OCI-LY3 (cell line): ENCODE data around the gene DDX25.
"Not testable (repeated sequence)": the region's sequence is repeated elsewhere in the genome, so short reads cannot be mapped to it uniquely, and the experiment has no call there.

Source experiments
- H2AFZ ChIP-seq: fragments of 200-600, 300-600 bp; shearing (Covaris generic); 2 replicates; pipeline ENCODE4 v1.6.0; 2014; ENCODE audit warnings: antibody characterized with exemption, low read depth, low read length
- H3K27ac ChIP-seq: fragments of 200-600, 300-600 bp; sonication (generic); 2 replicates; pipeline ENCODE4 v1.5.1; 2014; ENCODE audit warnings: mild to moderate bottlenecking, low read length, moderate library complexity, mixed read lengths
- H3K27me3 ChIP-seq: fragments of 200-600, 300-600 bp; sonication (generic); 2 replicates; pipeline ENCODE4 v1.6.1; 2014; ENCODE audit warnings: low read depth, low read length, mixed read lengths
- H3K36me3 ChIP-seq: fragments of 200-600, 300-600 bp; sonication (generic); replicated peaks from 2 replicates; pipeline ENCODE3; 2014; ENCODE audit warnings: low read depth, low read length, mixed read lengths
- H3K4me1 ChIP-seq: fragments of 300-600, 200-600 bp; sonication (generic); 2 replicates; pipeline ENCODE4 v1.6.1; 2014; ENCODE audit warnings: low read length, mixed read lengths
- H3K4me2 ChIP-seq: fragments of 200-600, 300-600 bp; sonication (generic); 2 replicates; pipeline ENCODE4 v1.6.1; 2014; ENCODE audit warnings: low read length, mixed read lengths
- H3K4me3 ChIP-seq: fragments of 300-600, 200-600 bp; sonication (generic); 2 replicates; pipeline ENCODE4 v1.5.1; 2014; ENCODE audit warnings: antibody characterized with exemption, mild to moderate bottlenecking, low read length, moderate library complexity
- H3K79me2 ChIP-seq: fragments of 300-600, 200-600 bp; shearing (Covaris generic); 2 replicates; pipeline ENCODE4 v1.6.1; 2014; ENCODE audit warnings: mild to moderate bottlenecking, low read length, mixed read lengths
- H3K9ac ChIP-seq: fragments of 300-600, 200-600 bp; shearing (Covaris generic); 2 replicates; pipeline ENCODE4 v1.6.0; 2014; ENCODE audit warnings: mild to moderate bottlenecking, low read length, moderate library complexity
- H3K9me3 ChIP-seq: fragments of 200-600, 300-600 bp; shearing (Covaris generic); 2 replicates; pipeline ENCODE4 v1.6.1; 2014; ENCODE audit warnings: low read length, mixed read lengths; ENCODE audit not compliant: insufficient read depth
- H4K20me1 ChIP-seq: fragments of 200-600, 300-600 bp; sonication (generic); 2 replicates; pipeline ENCODE4 v1.6.1; 2016; ENCODE audit warnings: low read length, mixed read lengths; ENCODE audit not compliant: insufficient read depth
- EZH2phosphoT487 ChIP-seq: fragments of 200-600 bp; shearing (Covaris generic); IDR thresholded peaks from 2 replicates; pipeline ENCODE4 v1.6.1; 2018; ENCODE audit warnings: antibody characterized with exemption, mixed run types, low read depth
- TF ChIP-seq, protein P1 (sequence below): fragments of 200-600, 300-600 bp; sonication (generic); IDR thresholded peaks from 2 replicates; pipeline ENCODE4 v1.5.1; 2014; ENCODE audit warnings: antibody characterized with exemption, low read length, low read depth

Gene DDX25

DNA sequence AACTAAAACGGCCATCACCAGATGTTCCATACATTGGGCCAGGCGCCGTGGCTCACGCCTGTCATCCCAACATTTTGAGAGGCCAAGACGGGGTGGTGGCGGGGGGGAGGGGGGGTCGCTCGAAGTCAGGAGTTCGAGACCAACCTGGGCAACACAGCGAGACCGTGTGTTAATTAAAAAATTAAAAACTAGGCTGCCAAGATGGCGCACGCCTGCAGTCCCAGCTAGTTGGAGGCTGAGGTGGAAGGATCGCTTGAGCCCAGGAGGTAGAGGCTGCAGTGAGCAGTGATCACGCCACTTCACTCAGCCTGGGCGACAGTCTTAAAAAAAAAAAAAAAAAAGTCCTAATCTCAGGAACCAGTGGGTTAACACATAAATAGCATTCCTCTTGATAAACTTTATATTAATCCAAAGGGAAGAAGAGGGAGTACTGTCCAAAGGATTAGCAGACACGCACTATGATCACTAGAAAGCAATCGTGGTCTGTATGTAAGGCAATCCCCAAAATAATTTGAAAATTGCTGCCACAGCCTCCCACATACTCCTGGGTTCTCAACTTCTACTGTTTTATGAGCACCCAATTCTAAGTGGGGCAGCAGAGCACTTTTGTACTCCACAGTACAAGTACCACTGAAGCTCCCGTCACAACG is 1.9 kb upstream of the DDX25 start:
- peaks cover 4% of the 10 kb centered on the region; the same call in 1 of the 2 replicates for H4K20me1 ChIP-seq
- peak overlapping the region; percentile 69 for H3K4me2 ChIP-seq
- H3K9ac ChIP-seq, result peak overlapping the region; percentile 85
- 0 out of 2 replicates have a peak, but pooled peaks cover 2% of the 10 kb centered on the region for H3K27me3 ChIP-seq
- H3K4me3 ChIP-seq, result peak overlapping the region; percentile 96
- H3K79me2 ChIP-seq, result peaks cover 43% of the 10 kb centered on the region
- H3K36me3 ChIP-seq, result peaks cover 29% of the 10 kb centered on the region
- TF ChIP-seq, protein P1, sequence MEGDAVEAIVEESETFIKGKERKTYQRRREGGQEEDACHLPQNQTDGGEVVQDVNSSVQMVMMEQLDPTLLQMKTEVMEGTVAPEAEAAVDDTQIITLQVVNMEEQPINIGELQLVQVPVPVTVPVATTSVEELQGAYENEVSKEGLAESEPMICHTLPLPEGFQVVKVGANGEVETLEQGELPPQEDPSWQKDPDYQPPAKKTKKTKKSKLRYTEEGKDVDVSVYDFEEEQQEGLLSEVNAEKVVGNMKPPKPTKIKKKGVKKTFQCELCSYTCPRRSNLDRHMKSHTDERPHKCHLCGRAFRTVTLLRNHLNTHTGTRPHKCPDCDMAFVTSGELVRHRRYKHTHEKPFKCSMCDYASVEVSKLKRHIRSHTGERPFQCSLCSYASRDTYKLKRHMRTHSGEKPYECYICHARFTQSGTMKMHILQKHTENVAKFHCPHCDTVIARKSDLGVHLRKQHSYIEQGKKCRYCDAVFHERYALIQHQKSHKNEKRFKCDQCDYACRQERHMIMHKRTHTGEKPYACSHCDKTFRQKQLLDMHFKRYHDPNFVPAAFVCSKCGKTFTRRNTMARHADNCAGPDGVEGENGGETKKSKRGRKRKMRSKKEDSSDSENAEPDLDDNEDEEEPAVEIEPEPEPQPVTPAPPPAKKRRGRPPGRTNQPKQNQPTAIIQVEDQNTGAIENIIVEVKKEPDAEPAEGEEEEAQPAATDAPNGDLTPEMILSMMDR, result no peak
- no peak for TF ChIP-seq EZH2phosphoT487
- peak overlapping the region; percentile 35; the same call in 1 of the 2 replicates for H3K27ac ChIP-seq
- H3K4me1 ChIP-seq, result peaks cover 4% of the 10 kb centered on the region
- no peaks in the 10 kb centered on the region for H3K9me3 ChIP-seq
- H2AFZ ChIP-seq, result peak overlapping the region; percentile 99

DNA sequence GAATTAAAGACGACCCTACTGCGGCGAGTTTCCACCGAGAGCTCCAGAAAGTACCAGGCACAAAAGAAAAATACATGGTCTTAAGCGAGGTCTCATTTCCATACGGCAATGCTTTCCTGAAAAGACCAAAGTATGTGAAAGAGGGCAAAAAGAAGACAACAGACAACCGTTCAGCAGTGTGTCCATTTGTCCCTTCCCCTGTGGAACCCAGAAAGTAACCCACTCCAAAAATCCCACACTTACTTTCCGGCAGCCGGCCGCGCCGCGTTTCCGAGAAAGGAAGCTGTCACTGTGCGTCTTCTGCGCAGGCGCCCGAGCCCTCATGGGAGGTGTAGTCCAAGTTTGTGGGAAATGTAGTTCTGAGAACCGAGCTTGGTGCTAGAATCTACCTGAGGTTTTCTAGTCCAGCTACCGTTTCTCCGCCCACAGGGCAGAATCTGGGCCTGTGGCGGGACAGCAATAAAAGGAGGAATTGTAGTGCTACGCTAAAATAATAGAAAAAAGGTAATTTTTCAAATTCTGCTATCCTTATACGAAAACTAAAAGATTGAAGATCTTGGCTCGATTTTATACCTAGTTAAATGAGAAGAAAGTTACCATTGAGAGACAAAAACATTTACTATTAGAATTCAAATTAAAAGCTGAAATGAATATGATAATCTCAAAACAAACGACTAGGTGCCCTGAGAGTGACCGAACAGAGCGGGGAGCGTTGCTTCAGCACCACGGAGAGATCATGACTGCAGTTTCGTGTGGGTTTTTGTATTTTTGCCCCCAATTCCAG is 1.2 kb upstream of the DDX25 start, which contains the start of gene PUS3:
PUS3 (minus strand) TSS at position 280 of the 784 bp plus-strand sequence. CDS start 6,922 bp downstream, outside the sequence.
- Histone ChIP-seq H3K27me3 (0 out of 2 replicates have a peak, but pooled peaks cover 2% of the 10 kb centered on the region), H3K9me3 (no peaks in the 10 kb centered on the region), H3K9ac (peak within 1 kb of the TSS; percentile 85), H3K4me1 (peaks cover 4% of the 10 kb centered on the region), H3K79me2 (peaks cover 36% of the 10 kb centered on the region), H3K27ac (peak within 1 kb of the TSS; percentile 35; the same call in 1 of the 2 replicates), H3K36me3 (peaks cover 23% of the 10 kb centered on the region), H4K20me1 (no peaks in the 10 kb centered on the region), H2AFZ (peak within 1 kb of the TSS; percentile 99), H3K4me2 (peak within 1 kb of the TSS; percentile 69), H3K4me3 (peak within 1 kb of the TSS; percentile 96)
- no peak for TF ChIP-seq EZH2phosphoT487
- TF ChIP-seq, protein P1, result no peak

DNA sequence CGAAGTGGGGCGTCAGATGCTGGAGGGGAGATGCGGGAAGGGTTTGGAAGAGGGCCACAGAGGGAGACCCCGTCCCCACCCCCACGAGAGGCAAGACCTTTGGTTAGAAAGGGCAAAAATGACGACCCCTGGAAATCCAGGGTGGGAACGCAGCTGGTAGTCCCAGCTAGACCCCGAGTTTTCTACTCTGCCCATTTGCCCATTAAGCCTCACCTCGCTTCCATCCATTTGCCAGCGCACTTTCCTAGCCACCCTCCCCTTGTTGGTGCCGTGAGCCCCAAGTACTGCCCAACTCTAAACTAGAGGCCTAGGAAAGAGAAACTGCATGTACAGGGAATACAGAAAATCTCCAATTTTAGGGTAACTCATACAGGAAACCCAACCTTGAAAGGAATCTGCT is 370 bp downstream of the DDX25 start:
- no peak overlapping the region for H3K4me2 ChIP-seq
- TF ChIP-seq, protein P1, result no peak
- TF ChIP-seq EZH2phosphoT487, result no peak
- no peaks in the 10 kb centered on the region for H3K9me3 ChIP-seq
- peaks cover 22% of the 10 kb centered on the region for H3K79me2 ChIP-seq
- peaks cover 4% of the 10 kb centered on the region for H3K4me1 ChIP-seq
- peaks cover 15% of the 10 kb centered on the region for H3K36me3 ChIP-seq
- no peak overlapping the region for H3K9ac ChIP-seq
- H4K20me1 ChIP-seq, result no peaks in the 10 kb centered on the region
- H3K27me3 ChIP-seq, result 0 out of 2 replicates have a peak, but pooled peaks cover 12% of the 10 kb centered on the region
- H3K4me3 ChIP-seq, result no peak overlapping the region
- no peak overlapping the region for H3K27ac ChIP-seq
- no peak overlapping the region for H2AFZ ChIP-seq

DNA sequence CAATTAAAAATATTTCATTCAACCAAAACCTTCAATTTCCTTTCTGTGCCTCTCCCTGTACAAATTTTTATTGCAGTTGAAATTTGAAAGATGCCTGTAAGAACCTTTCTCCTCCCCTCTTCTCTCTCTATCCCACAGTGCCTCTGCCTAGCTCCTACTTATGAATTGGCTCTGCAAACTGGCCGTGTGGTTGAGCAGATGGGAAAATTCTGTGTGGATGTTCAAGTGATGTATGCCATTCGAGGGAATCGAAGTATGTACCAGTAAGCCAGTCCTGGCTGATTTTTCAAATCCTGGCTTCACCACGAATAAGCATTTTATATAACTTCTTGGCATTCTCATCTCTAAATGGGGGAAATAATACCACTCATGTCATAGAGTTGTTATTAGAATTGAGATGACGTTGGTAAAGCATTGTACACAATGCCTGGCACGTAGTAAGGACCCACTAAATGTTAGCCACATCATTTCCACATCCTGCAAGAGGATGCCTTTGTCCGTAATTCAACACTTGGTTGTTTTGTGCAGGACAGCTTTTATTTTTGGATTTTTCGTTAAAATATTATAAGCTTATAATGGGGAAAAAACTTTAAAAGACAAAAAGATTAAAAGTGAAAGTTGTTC is 6.0 kb downstream of the DDX25 start:
- no peaks in the 10 kb centered on the region for H3K9me3 ChIP-seq
- no peak overlapping the region for H3K27ac ChIP-seq
- H3K27me3 ChIP-seq, result peaks cover 31% of the 10 kb centered on the region
- no peaks in the 10 kb centered on the region for H3K36me3 ChIP-seq
- no peak overlapping the region for H3K4me2 ChIP-seq
- TF ChIP-seq, protein P1, result no peak
- no peak for TF ChIP-seq EZH2phosphoT487
- H3K4me3 ChIP-seq, result no peak overlapping the region
- no peak overlapping the region for H2AFZ ChIP-seq
- no peaks in the 10 kb centered on the region for H4K20me1 ChIP-seq
- H3K4me1 ChIP-seq, result no peaks in the 10 kb centered on the region
- no peak overlapping the region for H3K9ac ChIP-seq
- no peaks in the 10 kb centered on the region for H3K79me2 ChIP-seq

DNA sequence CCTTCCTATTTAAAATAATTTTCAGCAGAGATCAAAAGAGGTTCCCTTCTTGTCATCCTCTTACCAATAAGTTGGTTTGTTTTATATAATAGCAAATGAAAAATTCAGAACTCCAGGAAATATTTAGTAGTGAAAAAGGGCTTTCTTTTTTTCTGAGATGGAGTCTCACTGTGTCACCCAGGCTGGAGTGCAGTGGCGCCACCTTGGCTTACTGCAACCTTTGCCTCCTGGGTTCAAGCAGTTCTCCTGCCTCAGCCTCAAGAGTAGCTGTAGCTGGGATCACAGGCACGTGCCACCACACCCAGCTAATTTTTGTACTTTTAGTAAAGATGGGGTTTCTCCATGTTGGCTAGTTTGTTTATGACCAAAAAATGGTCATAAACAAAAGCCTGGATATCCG is 10.3 kb downstream of the DDX25 start:
- not testable (repeated sequence) for H2AFZ ChIP-seq, H3K9me3 ChIP-seq, H3K4me2 ChIP-seq, H3K4me1 ChIP-seq, H3K27ac ChIP-seq, H3K4me3 ChIP-seq, H3K36me3 ChIP-seq, H4K20me1 ChIP-seq, H3K9ac ChIP-seq, H3K79me2 ChIP-seq
- peaks cover 30% of the 10 kb centered on the region for H3K27me3 ChIP-seq
